K562 (cell line): ENCODE results near the gene CENPX. TPM values are rescaled to one million over a fixed set of nuclear protein-coding genes. Genes with fewer than 3 reads are reported as not detected.
A peak's percentile ranks its signal among the peaks of the same experiment; 100 is the strongest.

Source experiments
- CBX2 ChIP-seq: fragments of 200-600 bp; sonication (generic); IDR thresholded peaks from one replicate; pipeline ENCODE4 v1.6.1; 2012; ENCODE audit warnings: mild to moderate bottlenecking, low read length, inconsistent platforms; ENCODE audit not compliant: insufficient read depth, poor library complexity, severe bottlenecking
- CXXC5 ChIP-seq: fragments of 250-450 bp; sonication (Bioruptor Pico); IDR thresholded peaks from 2 replicates; pipeline ENCODE4 v1.8.0; 2022; ENCODE audit warnings: inconsistent platforms, mild to moderate bottlenecking, moderate library complexity
- EP400 ChIP-seq: fragments of 450-650 bp; IDR thresholded peaks from 2 replicates; pipeline ENCODE4 v1.6.1; 2017; ENCODE audit warnings: antibody characterized with exemption, mild to moderate bottlenecking, moderate library complexity
- ESRRA ChIP-seq: fragments of 450-650 bp; IDR thresholded peaks from 2 replicates; pipeline ENCODE4 v1.6.1; 2014; ENCODE audit warnings: low read depth, mild to moderate bottlenecking, moderate library complexity, borderline replicate concordance
- FOXK1 ChIP-seq: sonication (generic); formaldehyde crosslinking; IDR thresholded peaks from 2 replicates; pipeline ENCODE4 v1.8.0; 2022; ENCODE audit warnings: missing genetic modification reagents, mild to moderate bottlenecking, borderline replicate concordance
- GATAD2B ChIP-seq: fragments of 450-650 bp; IDR thresholded peaks from 2 replicates; pipeline ENCODE4 v1.6.1; 2017; ENCODE audit warnings: mild to moderate bottlenecking, borderline replicate concordance
- HLTF ChIP-seq: fragments of 450-650 bp; IDR thresholded peaks from 2 replicates; pipeline ENCODE4 v1.6.1; 2016
- KDM4B ChIP-seq, 2 experiments: fragments of 450-650 bp in 1 of 2; sonication (generic) in 1 of 2; IDR thresholded peaks; 2 replicates each; pipeline ENCODE4 v1.6.1; 2016 to 2017; ENCODE audit warnings: borderline replicate concordance in 2 of 2, antibody characterized with exemption in 1 of 2, low read depth in 1 of 2, mild to moderate bottlenecking in 1 of 2
- KDM5B ChIP-seq: fragments of 200-600 bp; sonication (generic); IDR thresholded peaks from 2 replicates; pipeline ENCODE4 v1.6.1; 2012; ENCODE audit warnings: low read depth, mild to moderate bottlenecking, moderate library complexity, low read length, control low read depth, inconsistent platforms; ENCODE audit not compliant: insufficient replicate concordance
- KLF1 ChIP-seq: fragments of 450-650 bp; IDR thresholded peaks from 2 replicates; pipeline ENCODE4 v1.6.1; 2016; ENCODE audit warnings: missing genetic modification characterization, missing compliant biosample characterization
- KLF13 ChIP-seq: fragments of 450-650 bp; IDR thresholded peaks from 2 replicates; pipeline ENCODE4 v1.6.1; 2016; ENCODE audit warnings: missing genetic modification characterization, low read depth, mild to moderate bottlenecking, missing compliant biosample characterization, moderate library complexity, borderline replicate concordance
- MLLT1 ChIP-seq, 2 experiments: fragments of 450-650 bp; IDR thresholded peaks; 2 replicates each; pipeline ENCODE4 v1.6.1; 2016
- NR0B1 ChIP-seq: fragments of 450-650 bp; IDR thresholded peaks from one replicate; pipeline ENCODE4 v1.6.1; 2018; ENCODE audit warnings: mild to moderate bottlenecking, moderate library complexity; ENCODE audit not compliant: partially characterized antibody
- PHF20 ChIP-seq: fragments of 450-650 bp; IDR thresholded peaks from 2 replicates; pipeline ENCODE4 v1.6.1; 2018; ENCODE audit not compliant: partially characterized antibody
- RAD21 ChIP-seq, 2 experiments: fragments of 250-450 bp in 1 of 2; fragments of 450-650 bp in 1 of 2; sonication (Bioruptor Pico) in 1 of 2; formaldehyde crosslinking in 1 of 2; IDR thresholded peaks in 1 of 2; conservative IDR thresholded peaks in 1 of 2; 2 replicates each; pipeline versions ENCODE4 v1.4.0 to v1.8.0; 2020 to 2022; ENCODE audit warnings: mild to moderate bottlenecking in 2 of 2, moderate library complexity in 1 of 2
- RBFOX2 ChIP-seq: fragments of 200-400 bp; formaldehyde crosslinking; IDR thresholded peaks from 2 replicates; pipeline ENCODE4 v1.6.1; 2017; ENCODE audit warnings: low read depth, mild to moderate bottlenecking, low read length, moderate library complexity
- SMARCC2 ChIP-seq: fragments of 450-650 bp; IDR thresholded peaks from 2 replicates; pipeline ENCODE4 v1.6.1; 2017; ENCODE audit warnings: antibody characterized with exemption, moderate library complexity, mild to moderate bottlenecking, low read depth
- SOX6 ChIP-seq: fragments of 450-650 bp; IDR thresholded peaks from 2 replicates; pipeline ENCODE4 v1.6.1; 2014; ENCODE audit warnings: mild to moderate bottlenecking
- SREBF2 ChIP-seq: sonication (generic); formaldehyde crosslinking; IDR thresholded peaks from 2 replicates; pipeline ENCODE4 v1.4.0; 2020; ENCODE audit warnings: mild to moderate bottlenecking, missing genetic modification reagents
- TBP ChIP-seq: optimal IDR thresholded peaks from 2 replicates; pipeline ENCODE3; 2011; ENCODE audit warnings: low read depth, low read length, improper control_type of control experiment
- TSHZ1 ChIP-seq: fragments of 250-450 bp; sonication (Bioruptor Pico); IDR thresholded peaks from 2 replicates; pipeline ENCODE4 v1.4.0; 2020; ENCODE audit warnings: mild to moderate bottlenecking, moderate library complexity
- polyA plus RNA-seq, 8 experiments: library from polyadenylated mRNA; depleted of rRNA in 4 of 8; stranded (reverse) in 5 of 8; unstranded in 3 of 8; fragments of >200 nt; fragmentation: Nextera tagmentation in 2 of 8; fragmentation: Illumina TruSeq in 1 of 8; extraction: Ambion mirVana in 2 of 8; extraction: Trizol in 1 of 8; gene quantifications; 2 replicates each; pipeline versions ENCODE4 v1.2.1 to v1.2.3, GENCODE V29; 2011 to 2014; ENCODE audit warnings: inconsistent platforms in 1 of 8, missing spikeins in 1 of 8
- total RNA-seq, 7 experiments: library from RNA; depleted of rRNA in 6 of 7; stranded (reverse); fragments of >200 nt in 6 of 7; fragmentation: Illumina TruSeq in 2 of 7; extraction: Trizol in 2 of 7; gene quantifications; 2 replicates each; pipeline versions ENCODE4 v1.2.1 to v1.2.3, GENCODE V29; 2011 to 2021; ENCODE audit warnings: low replicate concordance in 1 of 7

CENPX gene
- total and polyA plus RNA-seq, 9 of the 15 experiments (the other 6 are each of a cell fraction or from before 2014, with no cell fraction given), result 32.7 to 352 (median 127) TPM

GRCh38 chr17:82031885-82032627 lies 9.4 kb upstream of the CENPX start (continued):
- TF ChIP-seq KDM5B (peak; percentile 52), NR0B1 (no peak), KLF13 (tag) (0 out of 2 replicates have a peak, but pooled peaks have one; percentile 36), GATAD2B (peak; percentile 44; the same call in 1 of the 2 replicates), CXXC5 (CRISPR knock-in tag) (peak; percentile 61), RAD21 (CRISPR knock-in tag; conservative IDR thresholded peaks at IDR 0.05 in 1 of 2, IDR thresholded peaks at IDR 0.05 in 1 of 2) (peak in 1 of 2 experiments; percentile 32; a peak in 1 of 4 replicates), PHF20 (peak; percentile 53), SREBF2 (CRISPR knock-in tag) (no peak), SOX6 (no peak), SMARCC2 (0 out of 2 replicates have a peak, but pooled peaks have one; percentile 36), MLLT1 (IDR thresholded peaks at IDR 0.05) (no peak), KDM4B (IDR thresholded peaks at IDR 0.05; ENCODE audit: borderline replicate concordance in 2 of 2, low read depth in 1 of 2) (no peak), CBX2 (no peak), TSHZ1 (CRISPR knock-in tag) (no peak), HLTF (0 out of 2 replicates have a peak, but pooled peaks have one; percentile 27), FOXK1 (CRISPR knock-in tag) (0 out of 2 replicates have a peak, but pooled peaks have one; percentile 44), EP400 (peak; percentile 93), ESRRA (peak; percentile 30; the same call in 1 of the 2 replicates), TBP (peak; percentile 38), KLF1 (tag) (0 out of 2 replicates have a peak, but pooled peaks have one; percentile 33), RBFOX2 (peak; percentile 72)
